GM21390 (cell line): ENCODE results near the gene RCOR3.
A peak's percentile ranks its signal among the peaks of the same experiment; 100 is the strongest.
"Not testable (repeated sequence)": the region's sequence is repeated elsewhere in the genome, so short reads cannot be mapped to it uniquely, and the experiment has no call there.

Source experiments
- ATAC-seq: cut with Tn5 transposase; IDR thresholded peaks from one replicate; pipeline ENCODE4 v1.9.1; 2021; ENCODE audit not compliant: unreplicated experiment

Gene RCOR3

DNA sequence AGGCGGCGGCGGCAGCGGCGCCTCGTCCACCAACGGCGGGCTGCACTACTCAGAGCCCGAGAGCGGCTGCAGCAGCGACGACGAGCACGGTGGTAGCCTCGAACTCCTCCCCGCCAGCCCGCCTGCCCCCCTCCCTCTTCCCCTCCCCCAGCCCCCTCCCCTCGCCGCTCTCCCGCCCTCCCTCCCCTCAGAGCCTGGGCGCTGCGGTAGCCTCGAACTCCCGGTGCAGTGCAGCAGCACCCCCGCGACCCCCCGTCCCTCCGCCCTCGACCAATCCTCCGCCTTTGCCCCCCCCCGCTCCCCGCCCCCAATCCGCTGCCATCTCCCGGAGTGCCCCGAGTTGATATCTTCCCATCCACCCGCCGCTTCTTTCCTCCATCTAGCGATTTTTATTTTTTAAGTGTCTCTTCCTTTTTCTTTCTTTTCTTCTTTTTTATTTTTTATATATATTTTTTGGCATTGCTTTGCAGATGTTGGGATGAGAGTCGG lies 516 bp downstream of the RCOR3 start:
- ATAC-seq = no peak

- peak; percentile 36 for ATAC-seq
These were observed 1.3 kb downstream of the RCOR3 start for GRCh38 chr1:211260141-211261107.

DNA sequence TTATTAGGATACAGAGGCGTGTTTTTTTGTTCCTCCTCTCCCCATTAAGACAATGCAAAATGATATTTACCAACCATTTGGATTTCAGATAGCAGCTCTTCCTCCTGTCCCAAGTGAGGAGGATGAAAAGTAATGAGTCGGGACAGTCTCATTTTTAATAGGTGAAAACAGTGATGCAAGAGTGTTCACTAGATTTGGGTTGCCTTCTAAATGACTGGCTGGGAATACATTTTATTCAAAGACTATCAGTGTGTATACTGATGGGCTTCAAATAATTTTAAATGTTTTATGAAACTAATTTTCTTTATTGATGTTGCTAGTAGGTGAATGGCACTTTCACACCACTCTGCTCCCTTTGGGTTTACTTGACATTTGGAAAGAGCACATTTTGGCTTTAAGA lies 2.1 kb downstream of the RCOR3 start:
- ATAC-seq = no peak

DNA sequence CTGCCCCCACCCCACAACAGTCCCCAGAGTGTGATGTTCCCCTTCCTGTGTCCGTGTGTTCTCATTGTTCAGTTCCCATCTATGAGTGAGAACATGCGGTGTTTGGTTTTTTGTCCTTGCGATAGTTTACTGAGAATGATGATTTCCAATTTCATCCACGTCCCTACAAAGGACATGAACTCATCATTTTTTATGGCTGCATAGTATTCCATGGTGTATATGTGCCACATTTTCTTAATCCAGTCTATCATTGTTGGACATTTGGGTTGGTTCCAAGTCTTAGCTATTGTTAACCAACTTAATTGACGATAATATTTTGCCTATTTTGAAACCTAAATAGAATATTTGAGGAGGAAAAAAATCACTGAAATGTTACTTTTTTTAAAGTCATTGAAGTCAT lies 3.9 kb downstream of the RCOR3 start:
- ATAC-seq = not testable (repeated sequence)

DNA sequence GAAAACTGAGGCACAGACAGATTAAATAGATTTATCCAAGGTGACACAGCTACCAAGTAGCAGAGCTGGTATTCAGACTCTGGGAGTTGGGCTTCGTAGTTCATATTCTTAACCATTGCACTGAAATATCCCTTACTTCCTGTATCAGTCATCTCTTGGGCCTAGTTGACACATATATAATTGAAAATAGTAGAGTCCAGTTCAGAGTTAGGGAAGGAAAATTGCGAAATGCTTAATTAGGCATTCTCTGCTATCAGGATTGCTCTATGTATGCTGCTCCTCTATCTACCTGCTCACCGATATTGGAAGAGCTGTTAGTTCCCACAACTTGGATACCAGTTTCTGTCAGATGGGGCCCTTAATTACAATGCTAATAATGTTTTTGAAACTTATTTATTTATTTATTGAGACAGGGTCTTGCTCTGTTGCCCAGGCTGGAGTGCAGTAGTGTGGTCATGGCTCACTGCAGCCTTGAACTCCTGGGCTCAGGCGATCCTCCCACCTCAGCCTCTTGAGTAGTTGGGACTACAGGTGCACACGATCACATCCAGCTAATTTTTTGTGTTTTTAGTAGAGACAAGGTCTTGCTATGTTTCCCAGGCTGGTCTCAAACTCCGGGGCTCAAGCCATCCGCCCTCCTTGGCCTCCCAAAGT lies 8.2 kb downstream of the RCOR3 start:
- no peak for ATAC-seq

GRCh38 chr1:211279340-211279739 lies 20.2 kb downstream of the RCOR3 start:
- ATAC-seq = no peak

GRCh38 chr1:211280910-211281309 lies 21.7 kb downstream of the RCOR3 start:
- ATAC-seq = no peak

- ATAC-seq = no peak
These were observed 22.3 kb downstream of the RCOR3 start for GRCh38 chr1:211281320-211282022.

- no peak for ATAC-seq
These were observed 22.8 kb downstream of the RCOR3 start for GRCh38 chr1:211282023-211282373.

- no peak for ATAC-seq
These were observed 26.0 kb downstream of the RCOR3 start for GRCh38 chr1:211285196-211285595.

GRCh38 chr1:211287218-211287617 lies 28.1 kb downstream of the RCOR3 start:
- no peak for ATAC-seq

DNA sequence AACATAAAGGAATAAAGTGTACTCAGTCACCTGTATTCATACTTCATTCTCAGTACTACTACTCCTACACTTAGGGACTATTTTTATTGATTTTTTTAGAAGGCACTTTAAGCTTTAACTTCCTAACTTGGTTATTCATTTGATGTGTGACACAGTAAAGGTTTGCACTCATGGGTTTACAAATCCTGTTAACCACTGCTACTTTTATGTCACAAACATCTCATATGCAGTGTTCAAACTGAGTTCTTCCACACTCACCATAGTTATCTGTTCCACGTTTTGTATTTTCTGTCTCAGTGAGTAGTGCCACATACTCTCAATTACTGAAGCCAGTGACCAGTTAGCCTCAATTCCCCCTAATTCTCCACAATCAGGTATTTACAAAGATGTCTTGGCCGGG lies 33.2 kb downstream of the RCOR3 start:
- ATAC-seq = no peak

DNA sequence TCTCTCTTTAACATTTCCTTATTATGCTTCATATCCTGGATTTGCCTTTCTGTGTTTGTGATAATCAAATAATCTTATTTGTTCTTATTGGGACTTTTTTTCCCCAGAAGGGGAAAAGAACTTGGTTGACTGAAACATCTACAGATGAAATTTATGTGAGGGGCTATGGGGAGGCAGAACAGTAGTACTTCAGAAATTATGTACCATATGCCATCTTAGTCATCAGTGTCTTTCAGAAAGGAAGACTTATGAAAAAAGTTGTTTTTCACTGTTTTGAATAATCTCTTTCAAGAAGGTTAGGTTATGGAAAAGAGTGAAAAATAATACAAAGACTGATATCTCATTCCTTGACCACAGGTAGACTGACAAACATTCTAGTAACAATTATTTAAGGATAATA lies 37.2 kb downstream of the RCOR3 start:
- ATAC-seq = no peak

DNA sequence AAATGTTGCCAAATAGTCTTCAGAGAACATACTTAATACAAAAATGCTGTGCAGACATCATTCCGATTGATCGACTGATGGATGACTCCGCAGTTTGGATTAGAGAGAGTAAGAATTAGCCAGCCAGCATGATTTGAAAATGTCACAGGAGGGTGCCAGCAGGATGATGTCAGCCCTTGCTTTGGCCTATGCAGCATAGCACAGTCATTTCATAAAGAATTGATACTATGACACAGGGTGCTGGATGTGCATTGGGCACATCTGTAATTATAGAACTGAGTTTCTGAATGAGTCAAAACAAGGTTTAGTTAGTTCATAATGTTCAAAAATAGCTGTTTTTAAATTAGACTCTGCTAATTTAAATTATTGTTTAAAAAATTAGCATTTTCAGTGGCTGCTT lies 45.9 kb downstream of the RCOR3 start:
- ATAC-seq = peak; percentile 98

GRCh38 chr1:211309617-211310016 lies 50.5 kb downstream of the RCOR3 start:
- ATAC-seq = no peak

DNA sequence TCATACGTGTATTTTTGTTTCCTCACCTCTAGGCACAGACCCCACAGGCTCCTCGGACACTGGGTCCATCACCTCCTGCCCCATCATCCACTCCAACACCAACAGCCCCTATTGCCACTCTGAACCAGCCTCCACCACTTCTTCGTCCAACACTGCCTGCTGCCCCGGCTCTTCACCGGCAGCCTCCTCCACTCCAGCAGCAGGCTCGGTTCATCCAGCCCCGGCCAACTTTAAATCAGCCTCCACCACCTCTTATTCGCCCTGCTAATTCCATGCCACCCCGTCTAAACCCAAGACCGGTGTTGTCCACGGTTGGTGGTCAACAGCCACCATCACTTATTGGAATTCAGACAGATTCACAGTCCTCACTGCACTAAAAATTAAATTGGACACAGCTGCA lies 54.2 kb downstream of the RCOR3 start:
- no peak for ATAC-seq

- no peak for ATAC-seq
These were observed 59.6 kb downstream of the RCOR3 start for GRCh38 chr1:211318576-211319280.

DNA sequence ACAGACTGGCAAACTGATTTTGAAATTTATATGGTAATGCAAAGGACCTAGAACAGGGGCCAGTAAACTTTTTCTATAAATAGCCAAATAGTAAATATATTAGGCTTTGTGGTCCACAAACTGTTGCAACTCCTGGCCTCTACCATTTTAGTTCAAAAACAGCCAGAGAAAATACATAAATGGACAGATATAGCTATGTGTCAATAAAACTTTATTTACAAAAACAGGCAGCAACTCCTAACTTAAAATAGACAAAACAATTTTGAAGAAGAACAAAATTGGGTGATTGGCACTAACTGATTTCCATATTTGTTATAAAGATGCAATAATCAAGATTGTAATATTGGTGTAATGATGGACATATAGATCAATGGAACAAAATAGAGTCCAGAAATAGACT lies 60.7 kb downstream of the RCOR3 start:
- ATAC-seq = no peak

DNA sequence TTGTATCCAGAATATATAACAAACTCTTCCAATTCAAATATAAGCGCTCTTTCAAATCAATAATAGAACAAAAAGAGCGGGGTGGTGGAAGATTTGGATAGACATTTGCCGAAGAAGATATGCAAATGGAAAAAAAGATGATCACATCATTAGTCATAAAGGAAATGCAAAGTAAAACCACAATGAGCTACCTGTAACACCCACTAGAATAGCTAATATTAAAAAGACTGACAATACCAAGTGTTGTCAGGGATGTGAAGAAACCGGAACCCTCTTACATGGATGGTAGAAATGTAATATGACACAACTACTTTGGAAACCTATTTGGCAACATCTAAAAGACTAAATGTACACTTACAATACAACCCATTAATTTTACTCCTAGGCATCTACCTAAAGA lies 61.8 kb downstream of the RCOR3 start:
- no peak for ATAC-seq

GRCh38 chr1:211321646-211322045 lies 62.5 kb downstream of the RCOR3 start:
- ATAC-seq = not testable (repeated sequence)
